HFF-Myc (cell line): ENCODE measurements around the gene HEPACAM2.

ENCODE experiments used
- DNase-seq: peaks from one replicate; pipeline ENCODE4 v3.0.0-alpha.2; 2011; ENCODE audit warnings: low read depth; ENCODE audit errors: extremely low read depth
- H3K4me3 ChIP-seq: replicated peaks from 2 replicates; pipeline ENCODE4 v1.5.1; 2011; ENCODE audit warnings: low read depth, mild to moderate bottlenecking, control low read depth, low read length
- CTCF ChIP-seq: IDR thresholded peaks from 2 replicates; pipeline ENCODE4 v1.5.1; 2012; ENCODE audit warnings: mild to moderate bottlenecking, low read depth, low read length, control low read depth; ENCODE audit errors: missing control alignments

Gene HEPACAM2

GRCh38 chr7:93205046-93205445 is 21.2 kb downstream of the HEPACAM2 start:
- no peak for TF ChIP-seq CTCF

GRCh38 chr7:93203496-93203895 is 22.8 kb downstream of the HEPACAM2 start:
- TF ChIP-seq CTCF, result no peak
- no peak overlapping the region for H3K4me3 ChIP-seq
- DNase-seq, result no peak

More at GRCh38 chr7:93205046-93205445, 21.2 kb downstream of the HEPACAM2 start:
- no peak overlapping the region for H3K4me3 ChIP-seq
- no peak for DNase-seq

GRCh38 chr7:93202594-93203250 is 23.5 kb downstream of the HEPACAM2 start:
- TF ChIP-seq CTCF, result no peak
- H3K4me3 ChIP-seq, result no peak overlapping the region
- DNase-seq, result no peak

- H3K4me3 ChIP-seq, result no peak overlapping the region
- no peak for DNase-seq
- TF ChIP-seq CTCF, result no peak
Measured at GRCh38 chr7:93198472-93198871, 27.8 kb downstream of the HEPACAM2 start.

GRCh38 chr7:93196336-93196735 is 29.9 kb downstream of the HEPACAM2 start:
- no peak for DNase-seq
- no peak for TF ChIP-seq CTCF
- H3K4me3 ChIP-seq, result no peak overlapping the region

- no peak overlapping the region for H3K4me3 ChIP-seq
- no peak for TF ChIP-seq CTCF
- no peak for DNase-seq
Measured at GRCh38 chr7:93194386-93194785, 31.9 kb downstream of the HEPACAM2 start.

GRCh38 chr7:93188870-93189634 is 37.2 kb downstream of the HEPACAM2 start:
- no peak for DNase-seq
- TF ChIP-seq CTCF, result no peak
- no peak overlapping the region for H3K4me3 ChIP-seq
